Measurements from ENCODE around the gene KPNB1.

- TF ChIP-seq EP300 (IDR thresholded peaks at IDR 0.05; ENCODE audit: borderline replicate concordance) = no peak
- TF ChIP-seq, protein P1, sequence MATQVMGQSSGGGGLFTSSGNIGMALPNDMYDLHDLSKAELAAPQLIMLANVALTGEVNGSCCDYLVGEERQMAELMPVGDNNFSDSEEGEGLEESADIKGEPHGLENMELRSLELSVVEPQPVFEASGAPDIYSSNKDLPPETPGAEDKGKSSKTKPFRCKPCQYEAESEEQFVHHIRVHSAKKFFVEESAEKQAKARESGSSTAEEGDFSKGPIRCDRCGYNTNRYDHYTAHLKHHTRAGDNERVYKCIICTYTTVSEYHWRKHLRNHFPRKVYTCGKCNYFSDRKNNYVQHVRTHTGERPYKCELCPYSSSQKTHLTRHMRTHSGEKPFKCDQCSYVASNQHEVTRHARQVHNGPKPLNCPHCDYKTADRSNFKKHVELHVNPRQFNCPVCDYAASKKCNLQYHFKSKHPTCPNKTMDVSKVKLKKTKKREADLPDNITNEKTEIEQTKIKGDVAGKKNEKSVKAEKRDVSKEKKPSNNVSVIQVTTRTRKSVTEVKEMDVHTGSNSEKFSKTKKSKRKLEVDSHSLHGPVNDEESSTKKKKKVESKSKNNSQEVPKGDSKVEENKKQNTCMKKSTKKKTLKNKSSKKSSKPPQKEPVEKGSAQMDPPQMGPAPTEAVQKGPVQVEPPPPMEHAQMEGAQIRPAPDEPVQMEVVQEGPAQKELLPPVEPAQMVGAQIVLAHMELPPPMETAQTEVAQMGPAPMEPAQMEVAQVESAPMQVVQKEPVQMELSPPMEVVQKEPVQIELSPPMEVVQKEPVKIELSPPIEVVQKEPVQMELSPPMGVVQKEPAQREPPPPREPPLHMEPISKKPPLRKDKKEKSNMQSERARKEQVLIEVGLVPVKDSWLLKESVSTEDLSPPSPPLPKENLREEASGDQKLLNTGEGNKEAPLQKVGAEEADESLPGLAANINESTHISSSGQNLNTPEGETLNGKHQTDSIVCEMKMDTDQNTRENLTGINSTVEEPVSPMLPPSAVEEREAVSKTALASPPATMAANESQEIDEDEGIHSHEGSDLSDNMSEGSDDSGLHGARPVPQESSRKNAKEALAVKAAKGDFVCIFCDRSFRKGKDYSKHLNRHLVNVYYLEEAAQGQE (IDR thresholded peaks at IDR 0.05; ENCODE audit: low read depth) = no peak
- TF ChIP-seq RAD21 (IDR thresholded peaks at IDR 0.05; ENCODE audit: low read depth) = no peak
- TF ChIP-seq CREB1 (IDR thresholded peaks at IDR 0.05; ENCODE audit: low read depth) = no peak
- TF ChIP-seq YY1 (IDR thresholded peaks at IDR 0.05; ENCODE audit: low read depth) = no peak
- TF ChIP-seq, protein P2, sequence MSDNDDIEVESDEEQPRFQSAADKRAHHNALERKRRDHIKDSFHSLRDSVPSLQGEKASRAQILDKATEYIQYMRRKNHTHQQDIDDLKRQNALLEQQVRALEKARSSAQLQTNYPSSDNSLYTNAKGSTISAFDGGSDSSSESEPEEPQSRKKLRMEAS (IDR thresholded peaks at IDR 0.05) = no peak
- TF ChIP-seq CEBPB (IDR thresholded peaks at IDR 0.05) = no peak
- TF ChIP-seq EGR1 (IDR thresholded peaks at IDR 0.05) = no peak
- TF ChIP-seq TAF1 (IDR thresholded peaks at IDR 0.05; ENCODE audit: low read depth) = no peak
- no peak for TF ChIP-seq USF1 (IDR thresholded peaks at IDR 0.05)
Observed at GRCh38 chr17:47715669-47716325, 66.1 kb downstream of the KPNB1 start.

Measured in Ishikawa (cell line).